Common myeloid progenitor, CD34-positive (primary cell): ENCODE results near the gene ZSCAN2.

Source experiments
- CTCF ChIA-PET: fragments of 350-600 bp; sonication (Branson Sonifier 250); formaldehyde crosslinking; loops from one replicate; lab custom pipeline; 2021; ENCODE audit warnings: antibody characterized with exemption; lab: Charles Lee
- POLR2A ChIA-PET: fragments of 350-600 bp; sonication (Branson Sonifier 250); formaldehyde crosslinking; loops from one replicate; lab custom pipeline; 2021; ENCODE audit warnings: antibody characterized with exemption; lab: Charles Lee
- DNase-seq, 3 donors: peaks; one replicate each; pipeline versions ENCODE4 v3.0.0 to v3.0.0-alpha.2; 2013
- H3K27ac ChIP-seq, 2 experiments: 1 replicate in 1 of 2; 2 replicates in 1 of 2; pipeline ENCODE4 v1.7.0; 2013; ENCODE audit warnings: inconsistent platforms in 2 of 2, low read length in 2 of 2, mild to moderate bottlenecking in 2 of 2, low read depth in 1 of 2, moderate library complexity in 1 of 2; ENCODE audit not compliant: severe bottlenecking in 2 of 2, insufficient read depth in 1 of 2, poor library complexity in 1 of 2
- H3K27me3 ChIP-seq, 5 experiments: replicated peaks in 2 of 5; 1 replicate in 3 of 5; 2 replicates in 2 of 5; pipeline versions ENCODE4 v1.6.1 to v1.7.0; 2013; ENCODE audit warnings: low read length in 4 of 5, mild to moderate bottlenecking in 2 of 5, moderate library complexity in 2 of 5, inconsistent platforms in 1 of 5; ENCODE audit not compliant: insufficient read depth in 5 of 5, control insufficient read depth in 4 of 5
- H3K36me3 ChIP-seq, 4 experiments: 1 replicate in 2 of 4; 2 replicates in 2 of 4; pipeline versions ENCODE4 v1.6.1 to v1.7.0; 2013; ENCODE audit warnings: low read length in 3 of 4, control low read depth in 1 of 4, mild to moderate bottlenecking in 1 of 4; ENCODE audit not compliant: control insufficient read depth in 4 of 4, insufficient read depth in 4 of 4
- H3K4me1 ChIP-seq, 4 experiments: 1 replicate in 3 of 4; 2 replicates in 1 of 4; pipeline versions ENCODE4 v1.6.1 to v1.7.1; 2013; ENCODE audit warnings: low read length in 3 of 4, mild to moderate bottlenecking in 3 of 4, control low read depth in 1 of 4, inconsistent platforms in 1 of 4, moderate library complexity in 1 of 4; ENCODE audit not compliant: control insufficient read depth in 4 of 4, insufficient read depth in 4 of 4; ENCODE audit errors: control extremely low read depth in 1 of 4
- H3K4me3 ChIP-seq, 7 experiments: 1 replicate in 4 of 7; 2 replicates in 3 of 7; pipeline versions ENCODE4 v1.5.1 to v1.7.0; 2013; ENCODE audit warnings: mild to moderate bottlenecking in 7 of 7, low read length in 6 of 7, moderate library complexity in 6 of 7, inconsistent platforms in 2 of 7, low read depth in 2 of 7, control low read depth in 1 of 7; ENCODE audit not compliant: insufficient read depth in 4 of 7, control insufficient read depth in 1 of 7; ENCODE audit errors: extremely low read depth in 1 of 7
- H3K9me3 ChIP-seq, 5 experiments: 1 replicate in 4 of 5; 2 replicates in 1 of 5; pipeline versions ENCODE4 v1.6.1 to v1.7.1; 2013; ENCODE audit warnings: low read length in 4 of 5, mild to moderate bottlenecking in 2 of 5, inconsistent platforms in 1 of 5, low read depth in 1 of 5, moderate library complexity in 1 of 5; ENCODE audit not compliant: control insufficient read depth in 4 of 5, insufficient read depth in 2 of 5; ENCODE audit errors: control extremely low read depth in 1 of 5
- WGBS: methylation state at CpG from one replicate; pipeline ENCODE4 v1.1.5; 2013; ENCODE audit not compliant: insufficient coverage; 5-methylcytosine and 5-hydroxymethylcytosine counted together

Gene ZSCAN2

GRCh38 chr15:84658788-84659411 is 58.1 kb downstream of the ZSCAN2 start:
- WGBS: 30% methylated on average over 3 of the region's 7 CpGs
- Histone ChIP-seq H3K36me3 (peaks cover 0 to 2% (median 0%) of the 10 kb centered on the region in 4 experiments), H3K4me1 (peaks cover 4 to 31% (median 20%) of the 10 kb centered on the region in 4 experiments), H3K9me3 (no peaks in the 10 kb centered on the region), H3K4me3 (peak overlapping the region; percentile 15 to 82 (median 65)), H3K27ac (peak overlapping the region in 1 of 2 experiments; percentile 77), H3K27me3 (no peaks in the 10 kb centered on the region)
- ChIA-PET CTCF (interaction anchor here (0.6 to 2.0 kb wide), 15 partner anchors 8 to 265 kb away, joined by 3 to 11 read pairs (median 4); partner anchors contain the start of gene ZSCAN2), POLR2A (interaction anchor here (0.6 to 0.7 kb wide), 3 partner anchors 11 to 58 kb away, joined by 3 to 5 read pairs (median 3); no protein-coding TSS in a partner anchor)
- DNase-seq: no peak

- ChIA-PET POLR2A (no interaction called here), CTCF (interaction anchor here (1.1 to 2.0 kb wide), 6 partner anchors 9 to 75 kb away, joined by 3 to 11 read pairs (median 4); no protein-coding TSS in a partner anchor)
- DNase-seq: no peak
- H3K36me3 ChIP-seq: peaks cover 0 to 4% (median under 1%) of the 10 kb centered on the region in 4 experiments
- no peaks in the 10 kb centered on the region for H3K27me3 ChIP-seq
- no peaks in the 10 kb centered on the region for H3K9me3 ChIP-seq
- 50% methylated on average over 1 of the region's 4 CpGs for WGBS
- no peak overlapping the region for H3K27ac ChIP-seq
- H3K4me1 ChIP-seq: peaks cover 0 to 25% (median 15%) of the 10 kb centered on the region in 4 experiments
- no peak overlapping the region for H3K4me3 ChIP-seq
Observed at GRCh38 chr15:84659904-84660781, 59.3 kb downstream of the ZSCAN2 start.

GRCh38 chr15:84661001-84661400 is 60.2 kb downstream of the ZSCAN2 start:
- CTCF ChIA-PET: interaction anchor here (1.1 to 2.0 kb wide), 3 partner anchors 9 to 74 kb away, joined by 4 to 5 read pairs (median 4); no protein-coding TSS in a partner anchor
- 100% methylated on average over 4 of the region's 10 CpGs for WGBS

GRCh38 chr15:84666373-84666772 is 65.6 kb downstream of the ZSCAN2 start:
- POLR2A ChIA-PET: no interaction called here
- Histone ChIP-seq H3K27me3 (no peaks in the 10 kb centered on the region), H3K4me1 (no peaks in the 10 kb centered on the region), H3K27ac (no peak overlapping the region), H3K36me3 (peaks cover 16 to 39% (median 33%) of the 10 kb centered on the region in 4 experiments), H3K9me3 (no peaks in the 10 kb centered on the region), H3K4me3 (no peak overlapping the region)
- no CpG with 5 or more reads among the region's 2 CpGs for WGBS
- CTCF ChIA-PET: interaction anchor here (0.9 kb wide), 1 partner anchor 8 kb away, joined by 3 read pairs; no protein-coding TSS in a partner anchor
- no peak for DNase-seq

More at GRCh38 chr15:84661001-84661400, 60.2 kb downstream of the ZSCAN2 start:
- no peaks in the 10 kb centered on the region for H3K27me3 ChIP-seq
- peaks cover 0 to 23% (median 13%) of the 10 kb centered on the region in 4 experiments for H3K4me1 ChIP-seq
- H3K9me3 ChIP-seq: no peaks in the 10 kb centered on the region
- H3K4me3 ChIP-seq: no peak overlapping the region
- no peak overlapping the region for H3K27ac ChIP-seq
- DNase-seq: no peak
- H3K36me3 ChIP-seq: peaks cover 3 to 9% (median 8%) of the 10 kb centered on the region in 4 experiments
- POLR2A ChIA-PET: interaction anchor here (0.7 kb wide), 1 partner anchor 125 kb away, joined by 3 read pairs; no protein-coding TSS in a partner anchor

GRCh38 chr15:84668221-84668982 is 67.6 kb downstream of the ZSCAN2 start:
- WGBS: 100% methylated on average over 1 of the region's 3 CpGs
- CTCF ChIA-PET: interaction anchor here (1.4 kb wide), 1 partner anchor 10 kb away, joined by 3 read pairs; no protein-coding TSS in a partner anchor
- Histone ChIP-seq H3K9me3 (no peaks in the 10 kb centered on the region), H3K27ac (no peak overlapping the region), H3K36me3 (peaks cover 16 to 42% (median 34%) of the 10 kb centered on the region in 4 experiments), H3K27me3 (no peaks in the 10 kb centered on the region), H3K4me3 (no peak overlapping the region), H3K4me1 (no peaks in the 10 kb centered on the region)
- POLR2A ChIA-PET: interaction anchor here (0.6 kb wide), 1 partner anchor 1069 kb away, joined by 7 read pairs; no protein-coding TSS in a partner anchor
- DNase-seq: no peak

GRCh38 chr15:84669726-84670125 is 68.9 kb downstream of the ZSCAN2 start:
- H3K27me3 ChIP-seq: no peaks in the 10 kb centered on the region
- POLR2A ChIA-PET: interaction anchor here (0.6 kb wide), 1 partner anchor 10 kb away, joined by 3 read pairs; no protein-coding TSS in a partner anchor
- H3K27ac ChIP-seq: no peak overlapping the region
- no peak overlapping the region for H3K4me3 ChIP-seq
- no peaks in the 10 kb centered on the region for H3K9me3 ChIP-seq
- DNase-seq: no peak
- H3K36me3 ChIP-seq: peaks cover 16 to 44% (median 36%) of the 10 kb centered on the region in 4 experiments
- CTCF ChIA-PET: interaction anchor here (0.8 to 1.1 kb wide), 2 partner anchors 8 to 9 kb away, joined by 3 to 4 read pairs; no protein-coding TSS in a partner anchor
- WGBS: 100% methylated on average over 4 of the region's 8 CpGs
- no peaks in the 10 kb centered on the region for H3K4me1 ChIP-seq
